CD4-positive, alpha-beta T cell (primary cell): ENCODE data around the gene CACNA1B. TPM values are rescaled to one million over a fixed set of nuclear protein-coding genes. Genes with fewer than 3 reads are reported as not detected.

ENCODE experiments used
- ATAC-seq: fragments of 200-7000 bp; cut with Tn5 transposase; one replicate; pipeline ENCODE4 v1.10.0; 2022; ENCODE audit warnings: mild to moderate bottlenecking; ENCODE audit not compliant: poor library complexity
- CTCF ChIA-PET: fragments of 350-600 bp; sonication (Branson Sonifier 250); formaldehyde crosslinking; loops from one replicate; lab custom pipeline; 2021; ENCODE audit warnings: antibody characterized with exemption, inconsistent platforms; lab: Charles Lee
- POLR2A ChIA-PET: fragments of 350-600 bp; sonication (Branson Sonifier 250); formaldehyde crosslinking; loops from one replicate; lab custom pipeline; 2021; ENCODE audit warnings: antibody characterized with exemption, inconsistent platforms; lab: Charles Lee
- DNase-seq, 14 experiments: peaks; one replicate each; pipeline ENCODE4 v3.0.0-alpha.2; 2013 to 2020; ENCODE audit warnings: mixed read lengths in 2 of 14
- H3K27ac ChIP-seq, 2 donors: one replicate each; pipeline versions ENCODE4 v1.5.1 to v1.7.0; 2013; ENCODE audit warnings: low read length in 2 of 2, low read depth in 1 of 2, mild to moderate bottlenecking in 1 of 2
- H3K27me3 ChIP-seq, 2 experiments: 1 replicate in 1 of 2; 2 replicates in 1 of 2; pipeline versions ENCODE4 v1.6.1 to v1.7.0; 2013; ENCODE audit warnings: low read length in 2 of 2, control low read depth in 1 of 2, mild to moderate bottlenecking in 1 of 2, moderate library complexity in 1 of 2; ENCODE audit not compliant: insufficient read depth in 2 of 2, control insufficient read depth in 1 of 2
- H3K36me3 ChIP-seq: one replicate; pipeline ENCODE4 v1.6.1; 2013; ENCODE audit warnings: low read length, control low read depth; ENCODE audit not compliant: insufficient read depth
- H3K4me1 ChIP-seq: one replicate; pipeline ENCODE4 v1.6.1; 2013; ENCODE audit warnings: low read length, control low read depth; ENCODE audit not compliant: insufficient read depth
- H3K4me3 ChIP-seq: one replicate; pipeline ENCODE4 v1.5.1; 2013; ENCODE audit warnings: mild to moderate bottlenecking, low read length, moderate library complexity
- H3K9me3 ChIP-seq, 2 experiments: 1 replicate in 1 of 2; 2 replicates in 1 of 2; pipeline versions ENCODE4 v1.6.1 to v1.7.0; 2013; ENCODE audit warnings: low read length in 2 of 2, mild to moderate bottlenecking in 2 of 2, control low read depth in 1 of 2, moderate library complexity in 1 of 2; ENCODE audit not compliant: control insufficient read depth in 1 of 2, insufficient read depth in 1 of 2
- H3K27ac Mint-ChIP-seq: one replicate; pipeline ENCODE4 v1.8.0; 2020; ENCODE audit warnings: mixed read lengths
- H3K27me3 Mint-ChIP-seq: one replicate; pipeline ENCODE4 v1.8.0; 2021; ENCODE audit warnings: mixed read lengths
- H3K36me3 Mint-ChIP-seq: one replicate; pipeline ENCODE4 v1.8.0; 2021; ENCODE audit warnings: low read depth, mixed read lengths
- H3K4me1 Mint-ChIP-seq: one replicate; pipeline ENCODE4 v1.8.0; 2021; ENCODE audit warnings: low read depth, mixed read lengths
- H3K4me3 Mint-ChIP-seq: one replicate; pipeline ENCODE4 v1.8.0; 2020; ENCODE audit warnings: mild to moderate bottlenecking, mixed read lengths
- H3K9me3 Mint-ChIP-seq: one replicate; pipeline ENCODE4 v1.8.0; 2020; ENCODE audit warnings: mixed read lengths
- CTCF ChIP-seq: fragments of 200-600 bp; IDR thresholded peaks from one replicate; pipeline ENCODE4 v1.8.0; 2022; ENCODE audit warnings: antibody characterized with exemption, mild to moderate bottlenecking
- intact Hi-C, 2 experiments: fragments of 100-400 bp; cut with DNase I in 1 of 2; cut with micrococcal nuclease in 1 of 2; formaldehyde crosslinking; loops; one replicate each; pipeline versions ENCODE4 v1.15.1 to v1.9.0; 2023 to 2025; cut with DNase I, micrococcal nuclease
- total RNA-seq, 174 experiments: library from RNA in 2 of 174; stranded (reverse) in 2 of 174; gene quantifications; one replicate each; pipeline ENCODE4 v1.2.3 and lab custom pipeline; 2021 to 2026

Gene CACNA1B
- total RNA-seq, 2 experiments from 2014 or later = not detected

- Histone ChIP-seq H3K27me3 (peaks cover 0 to 4% of the 10 kb centered on the region in 2 experiments), H3K36me3 (no peaks in the 10 kb centered on the region), H3K9me3 (no peaks in the 10 kb centered on the region), H3K4me1 (no peaks in the 10 kb centered on the region), H3K4me3 (no peak overlapping the region), H3K27ac (no peak overlapping the region)
- no peaks in the 10 kb centered on the region for H3K9me3 Mint-ChIP-seq
- ATAC-seq = no peak
- no peaks in the 10 kb centered on the region for H3K36me3 Mint-ChIP-seq
- intact Hi-C loops = no loop called here
- no peak overlapping the region for H3K4me3 Mint-ChIP-seq
- peaks cover 10% of the 10 kb centered on the region for H3K27me3 Mint-ChIP-seq
- no peak overlapping the region for H3K27ac Mint-ChIP-seq
- POLR2A ChIA-PET = no interaction called here
- CTCF ChIA-PET = no interaction called here
- H3K4me1 Mint-ChIP-seq = no peaks in the 10 kb centered on the region
- no peak for DNase-seq
- TF ChIP-seq CTCF = no peak
These were observed 97.9 kb downstream of the CACNA1B start for GRCh38 chr9:137975527-137975913.

DNA sequence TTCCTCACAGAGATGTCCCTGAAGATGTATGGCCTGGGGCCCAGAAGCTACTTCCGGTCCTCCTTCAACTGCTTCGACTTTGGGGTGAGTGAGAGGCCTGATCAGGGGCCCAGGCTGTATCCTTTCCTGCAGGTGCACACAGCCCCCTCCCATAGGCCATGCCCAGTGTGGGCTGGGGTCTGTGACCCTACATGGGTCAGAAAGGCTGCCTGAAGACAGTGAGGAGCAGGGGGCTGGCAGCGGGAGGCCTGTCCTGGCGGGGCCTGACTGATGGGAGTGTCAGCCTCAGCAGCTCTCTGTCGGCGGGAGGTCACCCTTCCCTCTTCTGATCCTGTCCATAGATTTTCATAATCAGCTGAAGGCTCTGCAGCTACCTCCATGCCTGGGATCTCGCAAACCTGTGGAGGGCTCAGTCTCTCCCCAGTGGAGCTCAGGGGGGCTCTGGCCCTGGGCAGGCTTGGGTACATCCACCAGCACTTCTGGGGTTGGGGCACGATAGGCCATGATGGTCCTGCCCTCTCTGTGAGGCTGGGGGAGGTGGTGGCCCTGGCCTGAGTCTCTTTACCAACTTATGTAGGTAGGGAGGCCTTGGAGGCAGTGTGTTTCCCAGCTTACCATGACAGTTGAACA is 98.5 kb downstream of the CACNA1B start:
- Mint-ChIP-seq H3K27me3 (peaks cover 5% of the 10 kb centered on the region), H3K36me3 (no peaks in the 10 kb centered on the region), H3K4me3 (no peak overlapping the region), H3K4me1 (no peaks in the 10 kb centered on the region), H3K27ac (no peak overlapping the region), H3K9me3 (no peaks in the 10 kb centered on the region)
- Histone ChIP-seq H3K36me3 (no peaks in the 10 kb centered on the region), H3K9me3 (no peaks in the 10 kb centered on the region), H3K4me1 (no peaks in the 10 kb centered on the region), H3K4me3 (no peak overlapping the region), H3K27me3 (peaks cover 0 to under 1% of the 10 kb centered on the region in 2 experiments), H3K27ac (no peak overlapping the region)
- CTCF ChIA-PET = no interaction called here
- peak in 1 of 14 experiments; percentile 15 for DNase-seq
- ATAC-seq = no peak
- intact Hi-C loops = no loop called here
- TF ChIP-seq CTCF = no peak
- POLR2A ChIA-PET = no interaction called here

DNA sequence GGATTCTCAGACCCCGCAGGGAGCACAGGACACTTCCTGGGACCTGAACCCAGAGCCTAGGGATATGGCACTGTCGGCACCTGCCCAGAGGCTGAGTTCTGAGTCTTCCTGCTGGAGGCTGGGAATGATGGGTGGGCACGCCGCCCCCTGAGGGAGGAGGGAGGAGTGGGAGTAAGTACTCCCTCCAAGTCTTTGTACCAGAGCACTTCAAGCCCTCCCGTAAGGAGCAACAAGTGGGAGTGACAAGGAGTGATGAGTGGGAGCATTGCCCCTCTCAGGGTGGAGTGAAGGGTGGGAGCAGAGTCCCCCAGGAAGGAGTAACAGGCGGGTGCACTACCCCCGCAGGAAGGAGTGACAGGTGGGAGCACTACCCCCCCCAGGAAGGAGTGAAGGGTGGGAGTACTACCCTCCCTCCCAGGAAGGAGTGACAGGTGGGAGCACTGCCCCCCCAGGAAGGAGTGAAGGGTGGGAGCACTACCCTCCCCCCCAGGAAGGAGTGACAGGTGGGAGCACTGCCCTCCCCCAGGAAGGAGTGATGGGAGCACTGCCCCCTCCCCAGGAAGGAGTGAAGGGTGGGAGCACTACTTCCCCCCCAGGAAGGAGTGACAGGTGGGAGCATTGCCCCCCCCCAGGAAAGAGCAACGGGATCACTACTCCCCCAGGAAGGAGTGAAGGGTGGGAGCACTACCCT is 100.1 kb downstream of the CACNA1B start:
- H3K27ac Mint-ChIP-seq = no peak overlapping the region

More for the DNA sequence above, 100.1 kb downstream of the CACNA1B start:
- no peaks in the 10 kb centered on the region for H3K9me3 Mint-ChIP-seq
- ChIA-PET POLR2A (no interaction called here), CTCF (no interaction called here)
- no peak overlapping the region for H3K4me3 Mint-ChIP-seq
- no peaks in the 10 kb centered on the region for H3K36me3 Mint-ChIP-seq
- Histone ChIP-seq H3K36me3 (no peaks in the 10 kb centered on the region), H3K4me3 (no peak overlapping the region), H3K27ac (no peak overlapping the region), H3K4me1 (no peaks in the 10 kb centered on the region), H3K27me3 (no peaks in the 10 kb centered on the region), H3K9me3 (no peaks in the 10 kb centered on the region)
- DNase-seq = peak in 1 of 14 experiments; percentile 6
- intact Hi-C loops = no loop called here
- ATAC-seq = no peak
- H3K27me3 Mint-ChIP-seq = peaks cover 6% of the 10 kb centered on the region
- TF ChIP-seq CTCF = no peak
- no peaks in the 10 kb centered on the region for H3K4me1 Mint-ChIP-seq
